HG03066 (cell line): ENCODE data around the gene SERINC2.
A peak's percentile ranks its signal among the peaks of the same experiment; 100 is the strongest.

Experiments
- ATAC-seq: cut with Tn5 transposase; IDR thresholded peaks from one replicate; pipeline ENCODE4 v1.9.1; 2021; ENCODE audit warnings: low read depth; ENCODE audit not compliant: unreplicated experiment

SERINC2 gene

GRCh38 chr1:31412205-31412604 is 808 bp upstream of the SERINC2 start:
- no peak for ATAC-seq

DNA sequence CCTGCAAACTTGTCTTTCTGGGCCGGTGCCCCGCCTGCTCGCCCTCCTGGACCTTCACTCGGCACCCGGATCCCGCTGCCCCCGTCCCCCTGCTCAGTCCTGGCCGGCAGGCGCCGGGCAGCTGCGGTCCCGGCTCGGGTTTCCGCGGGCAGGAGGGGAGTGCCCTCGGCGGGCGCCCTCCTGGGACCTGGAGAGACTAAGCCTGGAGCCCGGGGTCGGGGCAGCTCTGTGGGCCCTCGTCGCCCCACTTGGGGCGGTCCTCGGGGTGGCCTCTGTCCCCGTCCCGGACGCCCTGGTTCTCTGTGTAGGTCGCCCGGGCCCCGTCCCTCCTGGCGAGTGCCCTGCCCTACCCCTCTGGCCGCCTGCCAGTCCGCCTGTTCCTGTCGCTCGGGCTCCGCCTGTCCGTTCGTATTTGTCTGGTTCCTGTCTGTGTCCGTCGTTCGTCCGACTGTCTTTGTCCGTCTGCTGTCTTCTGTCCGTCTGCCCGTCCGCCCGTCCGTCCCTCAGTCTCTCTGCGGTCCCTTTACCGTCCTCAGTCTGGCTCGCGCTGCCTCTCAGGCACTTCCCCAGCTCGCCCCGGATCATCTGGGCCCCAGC is 490 bp downstream of the SERINC2 start:
- ATAC-seq: no peak

DNA sequence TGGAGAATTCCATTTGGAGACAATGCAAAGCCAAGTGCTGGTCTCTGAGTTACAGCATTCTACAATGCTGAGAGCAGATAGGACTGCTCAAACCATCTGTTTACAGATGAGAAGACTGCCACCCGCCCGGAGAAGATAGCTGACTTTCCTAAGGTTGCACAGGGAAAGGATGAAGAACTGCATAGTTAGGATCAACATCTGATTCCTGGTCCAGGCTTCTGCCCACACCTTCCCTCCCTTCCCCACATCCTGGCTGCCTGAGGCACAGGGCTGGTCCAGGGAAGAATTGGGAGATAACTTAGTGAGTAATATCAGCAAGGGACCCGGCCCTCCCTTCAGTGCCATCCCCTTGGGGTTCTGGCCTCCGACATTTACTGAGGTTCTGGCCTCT is 2.0 kb downstream of the SERINC2 start:
- no peak for ATAC-seq

DNA sequence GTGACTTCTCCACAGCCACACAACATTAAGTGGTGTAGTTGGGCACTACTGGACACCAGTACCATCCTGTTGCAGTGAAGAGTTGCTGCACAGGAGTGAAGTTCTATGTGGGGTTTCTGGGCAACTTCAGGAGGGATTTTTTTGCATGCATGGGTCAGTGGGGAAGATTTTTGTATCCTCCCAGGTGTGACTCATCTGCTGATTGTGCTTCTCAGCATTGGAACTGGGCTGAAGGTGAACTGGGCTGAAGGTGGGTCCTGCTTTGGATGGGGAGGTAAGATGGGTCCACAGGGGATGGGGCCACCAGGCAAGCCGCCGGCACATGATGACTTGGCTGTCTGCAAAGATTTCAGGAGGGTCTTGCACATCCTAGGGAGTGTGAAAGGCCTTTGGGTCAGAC is 2.6 kb downstream of the SERINC2 start:
- no peak for ATAC-seq

DNA sequence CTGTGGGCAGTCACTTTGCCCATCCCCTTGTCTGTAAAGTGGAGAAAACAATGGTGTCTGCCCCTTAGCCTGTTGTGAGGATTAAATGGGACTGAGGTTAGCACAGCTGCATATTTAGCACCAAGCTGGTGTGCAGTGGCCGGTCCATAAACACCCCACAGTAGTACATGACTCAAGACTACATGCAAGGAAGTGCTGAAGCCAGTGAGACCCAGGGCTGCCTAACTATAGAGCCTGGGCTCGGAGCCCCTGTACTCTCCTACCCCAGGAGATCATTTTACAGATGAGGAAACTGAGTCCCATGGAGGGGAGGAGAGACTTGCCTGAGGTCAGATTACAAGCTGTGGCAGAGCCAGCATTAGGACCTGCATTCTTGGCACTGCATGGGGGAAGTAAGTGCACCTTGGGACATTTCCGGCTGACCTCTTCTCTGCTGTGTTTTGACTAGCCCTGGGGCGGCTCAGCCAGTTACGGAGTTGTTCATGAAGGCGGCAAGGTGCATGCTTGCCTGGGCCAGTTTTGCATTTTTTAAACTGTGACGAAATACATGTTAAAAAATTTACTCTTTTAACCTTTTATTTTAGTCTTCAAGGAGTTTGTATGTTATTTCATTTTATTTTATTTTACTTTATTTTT is 3.2 kb downstream of the SERINC2 start:
- ATAC-seq: no peak

DNA sequence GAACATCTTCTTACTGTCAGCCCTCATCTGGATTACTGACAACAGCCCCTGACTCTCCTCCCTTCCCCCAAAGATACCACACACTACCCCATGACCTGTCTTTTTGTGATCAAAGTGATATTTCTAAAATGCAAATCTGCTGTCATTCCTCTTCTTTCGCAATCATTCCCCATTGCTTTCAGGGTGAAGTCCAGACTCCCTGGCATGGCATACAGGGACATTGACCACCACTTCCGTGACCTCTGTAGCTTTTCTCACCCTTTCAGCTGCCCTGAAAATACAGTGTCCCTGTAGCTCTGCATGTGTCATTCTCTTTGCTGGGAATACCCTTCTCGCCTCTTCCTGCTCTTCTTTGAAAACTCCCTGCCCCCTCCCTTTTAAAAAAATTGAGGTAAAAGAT is 4.1 kb downstream of the SERINC2 start:
- ATAC-seq: no peak

DNA sequence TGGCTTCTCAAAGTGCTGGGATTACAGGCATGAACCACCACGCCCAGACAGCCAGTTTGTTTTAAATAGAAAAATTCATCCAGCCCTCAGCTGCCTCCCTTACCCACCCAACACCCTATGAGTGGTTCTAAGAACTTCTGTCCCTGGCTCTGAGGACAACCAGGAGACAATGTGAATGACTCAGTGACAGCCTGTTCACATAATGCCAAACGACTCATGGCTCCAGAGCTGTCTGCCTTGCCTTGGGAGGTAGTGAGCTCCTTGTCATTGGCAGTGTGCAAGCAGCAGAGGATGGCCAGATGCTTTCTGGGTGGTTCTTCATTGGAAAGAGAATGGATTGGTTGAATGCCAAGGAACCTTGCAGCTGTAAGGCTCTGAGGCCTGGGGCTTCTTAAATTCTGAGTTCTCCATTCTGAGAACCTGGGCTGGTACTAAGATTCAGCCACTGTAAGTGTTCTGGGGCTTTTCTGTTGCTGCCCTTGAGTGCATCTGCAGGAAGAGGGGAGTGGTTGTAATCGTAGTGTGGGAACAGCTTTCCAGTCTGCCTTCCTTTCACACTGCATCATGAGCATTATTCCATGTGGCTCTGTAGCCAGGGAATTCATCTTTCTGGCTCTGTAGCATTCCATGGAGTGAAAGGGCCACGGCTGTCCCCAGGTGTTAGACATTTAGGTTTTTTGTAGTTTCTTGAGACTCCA is 5.8 kb downstream of the SERINC2 start:
- no peak for ATAC-seq

- ATAC-seq: no peak
Measured at GRCh38 chr1:31420716-31421115, 7.7 kb downstream of the SERINC2 start.

- ATAC-seq: no peak
Measured at GRCh38 chr1:31421371-31422040, 8.5 kb downstream of the SERINC2 start.

DNA sequence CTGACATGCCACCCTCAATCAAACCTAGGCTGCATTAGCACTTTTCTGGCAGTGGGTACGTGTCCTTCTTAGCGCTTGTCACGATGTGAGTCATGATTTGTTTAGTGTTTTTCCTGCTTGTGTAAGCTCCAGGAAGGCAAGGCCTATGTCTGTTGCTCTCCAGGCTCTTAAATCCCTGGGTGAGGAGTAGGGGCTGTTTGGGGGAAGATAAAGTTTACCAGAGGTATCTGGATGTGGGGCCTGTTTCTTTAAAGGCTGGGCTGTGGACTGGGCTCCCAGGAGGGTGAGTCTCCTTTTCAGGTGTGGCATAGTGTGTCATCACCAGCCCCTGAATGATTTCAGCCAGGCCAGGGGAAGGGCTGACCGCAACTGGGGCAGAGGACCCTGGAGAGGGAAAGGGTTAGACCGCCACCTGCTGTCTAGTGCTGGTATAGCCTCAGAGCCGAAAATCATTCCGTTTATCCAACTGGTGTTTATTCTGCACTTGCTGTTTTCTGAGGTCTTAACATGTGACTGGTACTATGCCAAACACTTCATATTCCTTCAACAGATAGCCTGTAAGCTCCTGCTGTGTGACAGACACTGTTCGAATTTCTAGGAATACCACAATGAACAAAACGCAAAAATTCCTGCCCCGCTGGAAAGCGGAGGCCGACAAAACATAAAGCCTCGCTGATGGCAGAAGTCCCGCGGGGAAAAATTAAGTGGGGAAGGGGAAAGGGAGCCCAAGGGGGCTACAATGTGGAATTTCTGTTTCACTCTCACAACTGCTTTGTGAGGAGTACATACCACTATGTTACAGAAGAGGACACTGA is 9.7 kb downstream of the SERINC2 start:
- peak; percentile 38 for ATAC-seq

- ATAC-seq: peak; percentile 88
Measured at GRCh38 chr1:31423418-31423947, 10.5 kb downstream of the SERINC2 start.

- no peak for ATAC-seq
Measured at GRCh38 chr1:31424568-31424967, 11.6 kb downstream of the SERINC2 start.

- ATAC-seq: no peak
Measured at GRCh38 chr1:31425301-31426081, 12.5 kb downstream of the SERINC2 start.

- ATAC-seq: no peak
Measured at GRCh38 chr1:31426249-31426922, 13.4 kb downstream of the SERINC2 start.

DNA sequence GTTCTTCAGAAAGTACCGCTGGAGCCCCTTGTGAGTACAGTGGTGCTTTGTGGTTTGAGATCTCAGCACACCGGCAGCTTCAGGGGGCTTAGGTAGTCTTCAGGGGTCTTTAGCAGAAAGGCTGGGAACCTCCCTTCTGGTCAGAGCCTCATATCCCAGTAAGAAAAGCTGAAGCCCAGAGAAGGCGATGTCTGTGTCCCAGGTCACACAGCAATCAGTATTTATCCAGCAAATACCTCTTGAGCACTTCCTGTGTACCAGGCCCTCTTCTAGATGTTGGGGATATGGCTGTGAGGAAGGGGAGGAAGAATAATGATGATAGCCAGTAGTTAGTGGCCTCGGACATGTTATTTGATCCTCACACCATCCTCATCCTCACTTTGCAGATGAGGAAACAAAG is 14.3 kb downstream of the SERINC2 start:
- ATAC-seq: no peak

- no peak for ATAC-seq
Measured at GRCh38 chr1:31428436-31429221, 15.6 kb downstream of the SERINC2 start.

DNA sequence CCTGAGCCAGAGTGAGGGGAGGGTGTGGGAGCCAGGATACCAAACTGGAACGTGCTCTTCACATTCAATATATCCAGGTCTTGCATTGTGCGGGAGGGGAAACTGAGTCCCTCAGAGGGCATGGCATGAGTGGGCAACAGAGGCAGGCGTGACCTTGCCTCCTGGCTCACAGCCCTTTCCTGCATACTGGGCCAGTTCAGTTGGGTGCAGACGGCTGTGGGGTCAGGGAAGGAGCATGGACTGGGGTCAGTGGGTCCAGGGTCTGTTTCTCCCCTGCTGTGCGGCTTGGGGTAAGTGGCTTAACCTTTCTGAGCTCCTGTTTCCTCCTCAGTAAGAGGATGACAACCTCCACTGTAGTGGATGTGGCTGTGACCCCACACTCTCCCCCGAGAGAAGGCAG is 16.6 kb downstream of the SERINC2 start:
- no peak for ATAC-seq
